Naive thymus-derived CD4-positive, alpha-beta T cell (primary cell): ENCODE data around the gene USP51. TPM values are rescaled to one million over a fixed set of nuclear protein-coding genes. Genes with fewer than 3 reads are reported as not detected.
"Not testable (repeated sequence)": the region's sequence is repeated elsewhere in the genome, so short reads cannot be mapped to it uniquely, and the experiment has no call there.

Experiments
- ATAC-seq: fragments of 150-1000 bp; cut with Tn5 transposase; 2 replicates; pipeline ENCODE4 v1.10.0; 2021; ENCODE audit warnings: mild to moderate bottlenecking, moderate library complexity
- CTCF ChIA-PET: fragments of 350-600 bp; sonication (Branson Sonifier 250); formaldehyde crosslinking; loops from one replicate; lab custom pipeline; 2021; ENCODE audit warnings: antibody characterized with exemption; lab: Charles Lee
- POLR2A ChIA-PET: fragments of 350-600 bp; sonication (Branson Sonifier 250); formaldehyde crosslinking; loops from one replicate; lab custom pipeline; 2021; ENCODE audit warnings: antibody characterized with exemption, inconsistent platforms; lab: Charles Lee
- DNase-seq, 9 donors: peaks; one replicate each; pipeline versions ENCODE4 v3.0.0 to v3.0.0-alpha.2; 2020 to 2022; ENCODE audit warnings: mixed read lengths in 1 of 9
- H3K27ac ChIP-seq: one replicate; pipeline ENCODE4 v1.7.0; 2013; ENCODE audit warnings: mild to moderate bottlenecking, low read depth, low read length, moderate library complexity
- H3K27me3 ChIP-seq, 2 donors: one replicate each; pipeline ENCODE4 v1.7.0; 2013; ENCODE audit warnings: low read length in 2 of 2, mild to moderate bottlenecking in 2 of 2, moderate library complexity in 2 of 2; ENCODE audit not compliant: control insufficient read depth in 2 of 2, insufficient read depth in 2 of 2
- H3K36me3 ChIP-seq, 3 experiments: 1 replicate in 2 of 3; 2 replicates in 1 of 3; pipeline ENCODE4 v1.7.0; 2013; ENCODE audit warnings: low read length in 3 of 3, mild to moderate bottlenecking in 3 of 3, moderate library complexity in 1 of 3; ENCODE audit not compliant: insufficient read depth in 3 of 3, control insufficient read depth in 2 of 3
- H3K4me1 ChIP-seq, 2 donors: one replicate each; pipeline ENCODE4 v1.7.0; 2013; ENCODE audit warnings: low read length in 2 of 2, mild to moderate bottlenecking in 2 of 2, moderate library complexity in 1 of 2; ENCODE audit not compliant: control insufficient read depth in 2 of 2, insufficient read depth in 2 of 2
- H3K4me3 ChIP-seq: 2 replicates; pipeline ENCODE4 v1.7.0; 2013; ENCODE audit warnings: mild to moderate bottlenecking, low read length
- H3K9me3 ChIP-seq, 3 experiments: 1 replicate in 2 of 3; 2 replicates in 1 of 3; pipeline ENCODE4 v1.7.0; 2013; ENCODE audit warnings: low read length in 3 of 3; ENCODE audit not compliant: control insufficient read depth in 2 of 3
- H3K27ac Mint-ChIP-seq, 9 donors: one replicate each; pipeline ENCODE4 v1.8.0; 2020 to 2022; ENCODE audit warnings: mixed read lengths in 9 of 9, mild to moderate bottlenecking in 8 of 9, moderate library complexity in 5 of 9, inconsistent platforms in 2 of 9
- H3K27me3 Mint-ChIP-seq, 5 donors: one replicate each; pipeline ENCODE4 v1.8.0; 2021 to 2022; ENCODE audit warnings: mixed read lengths in 5 of 5, mild to moderate bottlenecking in 1 of 5
- H3K36me3 Mint-ChIP-seq, 5 donors: one replicate each; pipeline ENCODE4 v1.8.0; 2020 to 2022; ENCODE audit warnings: mixed read lengths in 5 of 5, mild to moderate bottlenecking in 3 of 5, inconsistent platforms in 1 of 5
- H3K4me1 Mint-ChIP-seq, 7 donors: one replicate each; pipeline ENCODE4 v1.8.0; 2020 to 2022; ENCODE audit warnings: mixed read lengths in 7 of 7, mild to moderate bottlenecking in 3 of 7, inconsistent platforms in 1 of 7
- H3K4me3 Mint-ChIP-seq, 10 donors: one replicate each; pipeline ENCODE4 v1.8.0; 2020 to 2022; ENCODE audit warnings: mild to moderate bottlenecking in 10 of 10, mixed read lengths in 10 of 10, moderate library complexity in 6 of 10, inconsistent platforms in 2 of 10
- H3K9me3 Mint-ChIP-seq, 11 donors: one replicate each; pipeline ENCODE4 v1.8.0; 2020 to 2022; ENCODE audit warnings: mixed read lengths in 11 of 11, mild to moderate bottlenecking in 4 of 11, inconsistent platforms in 1 of 11, moderate library complexity in 1 of 11
- intact Hi-C, 2 donors: fragments of 100-400 bp; cut with micrococcal nuclease; formaldehyde crosslinking; loops; one replicate each; pipeline ENCODE4 v1.15.1; 2023
- polyA plus RNA-seq, 2 donors: library from polyadenylated mRNA; unstranded; fragments of 300-500 nt; fragmentation: Illumina TruSeq; gene quantifications; one replicate each; pipeline ENCODE4 v1.2.3, GENCODE V29; 2021
- total RNA-seq, 6 experiments: library from RNA in 5 of 6; stranded (reverse) in 5 of 6; gene quantifications; 1 replicate in 5 of 6; 2 replicates in 1 of 6; pipeline ENCODE4 v1.2.3 and lab custom pipeline; 2021 to 2026

Gene USP51
- total and polyA plus RNA-seq, 7 experiments from 2014 or later: 0.20 to 5.2 (median 1.6) TPM

DNA sequence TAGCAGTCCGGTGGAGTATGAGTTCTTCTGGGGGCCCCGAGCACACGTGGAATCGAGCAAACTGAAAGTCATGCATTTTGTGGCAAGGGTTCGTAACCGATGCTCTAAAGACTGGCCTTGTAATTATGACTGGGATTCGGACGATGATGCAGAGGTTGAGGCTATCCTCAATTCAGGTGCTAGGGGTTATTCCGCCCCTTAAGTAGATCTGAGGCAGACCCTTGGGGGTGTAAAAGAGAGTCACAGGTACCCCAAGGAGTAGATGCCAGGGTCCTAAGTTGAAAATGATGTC lies 36.9 kb downstream of the USP51 start:
- Mint-ChIP-seq H3K27ac (peak overlapping the region; percentile 91 to 98 (median 95)), H3K9me3 (no peaks in the 10 kb centered on the region), H3K4me3 (peak overlapping the region; percentile 90 to 98 (median 95)), H3K27me3 (no peaks in the 10 kb centered on the region), H3K36me3 (no peaks in the 10 kb centered on the region), H3K4me1 (peaks cover 2 to 23% (median 16%) of the 10 kb centered on the region in 7 donors)
- Histone ChIP-seq H3K9me3 (no peaks in the 10 kb centered on the region), H3K4me3 (peak overlapping the region; percentile 82), H3K27ac (peak overlapping the region; percentile 88), H3K4me1 (peaks cover 0 to 3% of the 10 kb centered on the region in 2 donors), H3K27me3 (no peaks in the 10 kb centered on the region), H3K36me3 (no peaks in the 10 kb centered on the region)
- CTCF ChIA-PET: no interaction called here
- POLR2A ChIA-PET: interaction anchor here (2.0 to 2.5 kb wide), 2 partner anchors 36 to 265 kb away, joined by 14 to 35 read pairs; partner anchors contain the start of genes RRAGB and USP51
- ATAC-seq (no peak), DNase-seq (peak in 1 of 9 donors; percentile 3)
- intact Hi-C loops: no loop called here

GRCh38 chrX:55451990-55452832 lies 37.4 kb downstream of the USP51 start, which contains the start of gene MAGEH1:
TSS of gene MAGEH1 (plus strand) at chrX:55452127. CDS start at chrX:55452375, 248 bp downstream.
- peak within 1 kb of the TSS; percentile 91 to 98 (median 95) for H3K27ac Mint-ChIP-seq
- intact Hi-C loops: no loop called here
- Histone ChIP-seq H3K4me1 (peaks cover 0 to 3% of the 10 kb centered on the region in 2 donors), H3K4me3 (peak within 1 kb of the TSS; percentile 82), H3K27me3 (no peaks in the 10 kb centered on the region), H3K9me3 (no peaks in the 10 kb centered on the region), H3K36me3 (no peaks in the 10 kb centered on the region), H3K27ac (peak within 1 kb of the TSS; percentile 88)
- DNase-seq (peak; percentile 39 to 88 (median 81)), ATAC-seq (peak; percentile 95)
- H3K27me3 Mint-ChIP-seq: peaks cover 0 to 3% (median 0%) of the 10 kb centered on the region in 5 donors
- peaks cover 2 to 23% (median 16%) of the 10 kb centered on the region in 7 donors for H3K4me1 Mint-ChIP-seq
- H3K4me3 Mint-ChIP-seq: peak within 1 kb of the TSS; percentile 90 to 98 (median 95)
- H3K36me3 Mint-ChIP-seq: no peaks in the 10 kb centered on the region
- ChIA-PET CTCF (interaction anchor here (0.9 to 1.0 kb wide), 2 partner anchors 36 to 795 kb away, joined by 3 read pairs; no protein-coding TSS in a partner anchor), POLR2A (interaction anchor here (0.8 to 2.5 kb wide), 5 partner anchors 30 to 812 kb away, joined by 3 to 35 read pairs (median 4); partner anchors contain the start of genes RRAGB and USP51)
- H3K9me3 Mint-ChIP-seq: peaks cover 0 to 2% (median 0%) of the 10 kb centered on the region in 11 donors

- Histone ChIP-seq H3K4me3 (peak overlapping the region; percentile 82), H3K27ac (peak overlapping the region; percentile 88), H3K4me1 (peaks cover 0 to 3% of the 10 kb centered on the region in 2 donors), H3K36me3 (no peaks in the 10 kb centered on the region), H3K9me3 (no peaks in the 10 kb centered on the region), H3K27me3 (no peaks in the 10 kb centered on the region)
- DNase-seq: no peak
- peak overlapping the region; percentile 90 to 98 (median 95) for H3K4me3 Mint-ChIP-seq
- intact Hi-C loops: no loop called here
- peak overlapping the region; percentile 91 to 98 (median 95) for H3K27ac Mint-ChIP-seq
- peaks cover 2 to 23% (median 16%) of the 10 kb centered on the region in 7 donors for H3K4me1 Mint-ChIP-seq
- peaks cover 0 to 2% (median 0%) of the 10 kb centered on the region in 11 donors for H3K9me3 Mint-ChIP-seq
- ATAC-seq: peak; percentile 14
- POLR2A ChIA-PET: interaction anchor here (0.8 to 2.5 kb wide), 5 partner anchors 31 to 812 kb away, joined by 3 to 35 read pairs (median 4); partner anchors contain the start of genes RRAGB and USP51
- peaks cover 0 to 3% (median 0%) of the 10 kb centered on the region in 5 donors for H3K27me3 Mint-ChIP-seq
- no peaks in the 10 kb centered on the region for H3K36me3 Mint-ChIP-seq
- CTCF ChIA-PET: interaction anchor here (0.9 to 1.0 kb wide), 2 partner anchors 37 to 795 kb away, joined by 3 read pairs; no protein-coding TSS in a partner anchor
Observed at GRCh38 chrX:55451626-55451989, 38.0 kb downstream of the USP51 start.

GRCh38 chrX:55451141-55451540 lies 38.5 kb downstream of the USP51 start:
- Histone ChIP-seq H3K27ac (peak overlapping the region; percentile 88), H3K4me3 (peak overlapping the region; percentile 82)
- ATAC-seq: no peak

DNA sequence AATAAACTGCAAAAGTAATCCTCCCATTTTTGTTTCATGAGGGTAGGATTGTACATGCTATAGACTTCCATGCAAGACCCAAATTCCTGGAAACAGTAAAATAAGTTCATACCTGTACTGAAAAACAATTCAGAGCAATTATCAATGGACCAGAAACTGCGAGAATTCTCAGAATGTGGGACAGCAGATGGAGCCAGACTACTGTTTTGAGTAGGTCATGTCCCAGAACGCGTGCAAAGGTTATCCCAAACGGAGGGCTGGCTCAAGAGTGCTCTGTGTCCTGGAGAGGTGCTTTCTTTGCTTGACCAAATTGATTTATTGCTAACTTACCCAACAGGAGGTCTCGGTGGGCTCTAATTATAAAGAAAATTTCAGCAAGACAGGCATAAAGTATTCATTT lies 39.4 kb downstream of the USP51 start:
- H3K27ac ChIP-seq: no peak overlapping the region
- H3K4me1 ChIP-seq: peaks cover 0 to 3% of the 10 kb centered on the region in 2 donors
- no peak overlapping the region for H3K4me3 ChIP-seq
- DNase-seq: no peak
- peak overlapping the region in 2 of 9 donors; percentile 14 to 47 for H3K27ac Mint-ChIP-seq
- H3K9me3 Mint-ChIP-seq: peaks cover 0 to 2% (median 0%) of the 10 kb centered on the region in 11 donors
- H3K9me3 ChIP-seq: no peaks in the 10 kb centered on the region
- H3K36me3 Mint-ChIP-seq: no peaks in the 10 kb centered on the region
- intact Hi-C loops: no loop called here
- H3K27me3 ChIP-seq: no peaks in the 10 kb centered on the region
- peaks cover 0 to 12% (median 0%) of the 10 kb centered on the region in 5 donors for H3K27me3 Mint-ChIP-seq
- no peaks in the 10 kb centered on the region for H3K36me3 ChIP-seq
- no peak for ATAC-seq
- peaks cover 2 to 23% (median 16%) of the 10 kb centered on the region in 7 donors for H3K4me1 Mint-ChIP-seq
- ChIA-PET CTCF (no interaction called here), POLR2A (interaction anchor here (0.7 kb wide), 1 partner anchor 66 kb away, joined by 3 read pairs; no protein-coding TSS in a partner anchor)
- peak overlapping the region in 1 of 10 donors; percentile 33 for H3K4me3 Mint-ChIP-seq

More at GRCh38 chrX:55451141-55451540, 38.5 kb downstream of the USP51 start:
- Histone ChIP-seq H3K27me3 (no peaks in the 10 kb centered on the region), H3K9me3 (no peaks in the 10 kb centered on the region), H3K4me1 (peaks cover 0 to 3% of the 10 kb centered on the region in 2 donors), H3K36me3 (no peaks in the 10 kb centered on the region)
- Mint-ChIP-seq H3K4me3 (peak overlapping the region; percentile 90 to 98 (median 95)), H3K9me3 (peaks cover 0 to 2% (median 0%) of the 10 kb centered on the region in 11 donors), H3K4me1 (peaks cover 2 to 23% (median 16%) of the 10 kb centered on the region in 7 donors), H3K27me3 (peaks cover 0 to 7% (median 0%) of the 10 kb centered on the region in 5 donors), H3K36me3 (no peaks in the 10 kb centered on the region), H3K27ac (peak overlapping the region; percentile 91 to 98 (median 95))
- CTCF ChIA-PET: interaction anchor here (0.9 kb wide), 1 partner anchor 37 kb away, joined by 3 read pairs; no protein-coding TSS in a partner anchor
- intact Hi-C loops: no loop called here
- DNase-seq: no peak
- POLR2A ChIA-PET: interaction anchor here (2.5 kb wide), 1 partner anchor 38 kb away, joined by 35 read pairs; the partner anchor contains the start of gene USP51

DNA sequence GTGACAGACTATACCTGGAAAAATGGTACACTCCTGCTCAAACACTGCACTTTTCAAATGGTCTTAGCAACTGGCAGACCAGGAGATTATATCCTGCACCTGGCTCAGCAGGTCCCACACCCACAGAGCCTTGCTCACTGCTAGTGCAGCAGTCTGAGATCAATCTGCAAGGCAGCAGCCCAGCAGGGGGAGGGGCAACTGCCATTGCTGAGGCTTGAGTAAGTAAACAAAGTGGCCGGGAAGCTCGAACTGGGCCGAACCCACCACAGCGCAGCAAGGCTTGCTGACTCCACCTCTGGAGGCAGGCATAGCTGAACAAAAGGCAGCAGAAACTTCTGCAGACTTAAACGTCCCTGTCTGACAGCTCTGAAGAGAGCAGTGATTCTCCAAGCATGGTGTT lies 46.2 kb downstream of the USP51 start:
- H3K36me3 Mint-ChIP-seq, ATAC-seq, CTCF ChIA-PET: not testable (repeated sequence)

More for the DNA sequence above, 46.2 kb downstream of the USP51 start:
- H3K9me3 Mint-ChIP-seq, H3K36me3 ChIP-seq, intact Hi-C loops, H3K4me3 Mint-ChIP-seq, H3K4me1 Mint-ChIP-seq, H3K27ac Mint-ChIP-seq, H3K9me3 ChIP-seq, H3K4me3 ChIP-seq, H3K27ac ChIP-seq, H3K4me1 ChIP-seq, H3K27me3 ChIP-seq, DNase-seq, POLR2A ChIA-PET: not testable (repeated sequence)
- H3K27me3 Mint-ChIP-seq: peaks cover 0 to 12% (median 3%) of the 10 kb centered on the region in 5 donors
